HG02938 (cell line): ENCODE results near the gene FAM53B.
A peak's percentile ranks its signal among the peaks of the same experiment; 100 is the strongest.

ENCODE experiments used
- ATAC-seq: cut with Tn5 transposase; IDR thresholded peaks from one replicate; pipeline ENCODE4 v1.9.1; 2021; ENCODE audit warnings: mild to moderate bottlenecking, moderate library complexity; ENCODE audit not compliant: unreplicated experiment

FAM53B gene

GRCh38 chr10:124742413-124743190 is 1.6 kb downstream of the FAM53B start:
- ATAC-seq, result no peak

GRCh38 chr10:124741922-124742412 is 2.2 kb downstream of the FAM53B start:
- ATAC-seq, result no peak

- peak; percentile 42 for ATAC-seq
Observed at GRCh38 chr10:124741281-124741921, 2.8 kb downstream of the FAM53B start.

DNA sequence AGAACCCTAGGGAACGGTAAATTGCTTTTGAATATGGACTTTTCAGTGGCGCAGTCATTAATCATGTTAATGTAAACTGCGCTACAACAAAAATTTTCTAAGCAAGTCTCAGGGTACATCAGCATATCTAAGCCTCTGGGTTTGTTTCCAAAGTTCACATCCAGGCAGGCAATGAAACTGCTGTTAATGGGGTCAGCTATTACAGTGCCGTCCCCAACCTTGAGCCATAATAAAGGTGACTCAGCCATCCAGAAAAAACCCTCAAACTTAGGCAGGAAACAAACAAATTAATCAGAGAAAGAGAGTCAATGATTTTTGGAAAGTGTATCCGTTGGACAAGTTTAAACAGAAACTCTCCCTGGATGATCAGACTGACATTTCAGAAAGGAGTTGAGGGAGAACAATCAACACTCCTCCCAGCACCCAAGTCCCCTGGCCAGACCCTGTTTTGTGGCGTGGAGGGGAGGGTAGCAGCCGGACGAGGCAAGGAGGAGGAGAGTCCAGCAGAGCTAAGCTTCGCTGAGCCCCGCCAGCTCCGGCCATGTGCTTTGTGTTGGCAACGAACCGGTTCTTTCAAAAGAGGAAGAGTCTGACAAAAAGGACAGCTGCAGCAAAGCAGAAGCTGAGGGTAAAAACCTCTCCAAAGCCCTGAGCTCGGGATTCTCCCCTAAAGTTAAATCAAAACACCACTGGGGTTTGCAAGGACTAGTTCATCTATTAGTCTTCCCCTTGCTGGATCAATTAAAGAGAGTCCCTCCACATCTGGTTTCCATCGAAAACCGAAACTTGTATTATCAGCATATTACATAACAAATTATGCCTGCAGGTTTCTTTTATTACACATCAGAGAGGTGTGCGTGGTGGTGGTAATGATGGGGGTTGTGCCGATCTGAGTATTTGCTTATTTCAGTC is 3.6 kb downstream of the FAM53B start:
- ATAC-seq, result peak; percentile 25

GRCh38 chr10:124739986-124740368 is 4.2 kb downstream of the FAM53B start:
- no peak for ATAC-seq

DNA sequence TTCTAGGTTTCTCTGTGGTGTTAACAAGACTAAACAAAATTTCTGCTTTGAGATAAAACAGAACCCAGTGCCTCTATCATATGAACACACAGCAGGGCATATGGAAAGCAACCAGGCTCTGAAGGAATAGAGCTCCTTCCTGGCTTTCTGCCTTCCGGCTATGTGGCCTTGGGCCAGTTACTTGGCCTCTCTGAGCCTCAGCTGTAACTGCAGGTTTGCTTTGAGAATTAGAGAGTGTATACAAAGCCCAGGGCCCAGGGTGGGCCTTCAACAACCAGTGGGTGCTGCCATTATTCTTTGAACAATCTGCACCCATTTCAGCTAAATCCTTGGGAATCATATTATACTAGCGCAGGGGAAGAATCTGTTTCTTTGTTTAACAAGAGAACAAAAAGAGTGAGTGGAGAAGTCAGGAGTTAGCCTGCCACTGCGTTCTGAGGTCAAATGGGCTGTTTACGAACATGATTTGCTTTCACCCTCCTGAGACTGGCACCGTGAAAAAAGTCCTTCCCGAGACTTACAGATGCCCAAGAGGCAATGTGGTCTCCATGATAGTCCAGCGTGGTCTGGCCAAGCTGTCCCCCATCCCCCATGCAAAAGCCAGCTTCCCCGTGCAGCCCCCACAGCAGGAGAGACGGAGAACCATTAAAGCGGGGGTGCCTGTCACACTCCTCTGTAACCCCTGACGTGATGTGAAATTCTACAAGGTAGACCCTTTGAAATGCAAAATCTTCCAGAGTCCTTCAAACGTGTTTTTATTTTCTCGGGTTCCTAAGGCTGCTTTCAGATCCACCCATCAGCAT is 4.9 kb downstream of the FAM53B start:
- no peak for ATAC-seq

- no peak for ATAC-seq
Observed at GRCh38 chr10:124738441-124738840, 5.7 kb downstream of the FAM53B start.

DNA sequence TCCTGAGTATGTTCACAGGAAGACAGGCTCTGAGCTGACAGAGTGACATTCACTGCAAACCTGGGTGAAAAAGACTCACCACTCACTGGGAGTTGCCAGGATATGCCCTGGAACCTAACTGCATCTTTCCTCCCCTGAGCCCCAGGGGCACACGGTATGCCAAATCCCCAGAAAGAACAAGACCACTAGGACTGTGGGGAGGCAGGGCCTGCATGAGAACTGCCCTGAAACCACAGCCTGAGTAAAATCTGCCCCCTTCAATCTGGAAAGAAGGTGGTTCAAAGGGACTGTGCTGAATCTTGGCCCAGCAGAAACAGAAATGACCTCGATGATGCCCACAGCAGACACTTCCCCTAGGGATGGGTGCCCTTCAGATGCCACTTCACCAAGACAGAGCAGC is 6.5 kb downstream of the FAM53B start:
- no peak for ATAC-seq

DNA sequence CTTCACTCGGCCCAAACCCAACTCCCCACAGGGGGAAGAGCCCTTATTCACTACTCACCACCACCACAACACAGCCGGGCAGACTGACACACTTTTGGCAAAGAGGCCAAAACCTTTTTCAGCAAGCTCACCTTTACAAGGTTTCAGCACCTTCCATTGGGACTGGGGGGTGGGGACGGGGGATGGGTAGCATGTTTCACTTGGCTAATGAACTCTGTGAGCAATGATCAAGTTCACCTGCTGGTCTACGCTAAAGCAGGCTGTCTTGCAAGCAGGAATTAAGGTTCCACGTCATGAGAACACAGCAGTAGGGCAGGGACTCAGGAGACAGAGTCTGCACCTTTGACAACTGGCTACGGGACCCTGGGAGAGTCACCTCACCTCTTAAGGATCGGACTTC is 7.0 kb downstream of the FAM53B start:
- no peak for ATAC-seq

DNA sequence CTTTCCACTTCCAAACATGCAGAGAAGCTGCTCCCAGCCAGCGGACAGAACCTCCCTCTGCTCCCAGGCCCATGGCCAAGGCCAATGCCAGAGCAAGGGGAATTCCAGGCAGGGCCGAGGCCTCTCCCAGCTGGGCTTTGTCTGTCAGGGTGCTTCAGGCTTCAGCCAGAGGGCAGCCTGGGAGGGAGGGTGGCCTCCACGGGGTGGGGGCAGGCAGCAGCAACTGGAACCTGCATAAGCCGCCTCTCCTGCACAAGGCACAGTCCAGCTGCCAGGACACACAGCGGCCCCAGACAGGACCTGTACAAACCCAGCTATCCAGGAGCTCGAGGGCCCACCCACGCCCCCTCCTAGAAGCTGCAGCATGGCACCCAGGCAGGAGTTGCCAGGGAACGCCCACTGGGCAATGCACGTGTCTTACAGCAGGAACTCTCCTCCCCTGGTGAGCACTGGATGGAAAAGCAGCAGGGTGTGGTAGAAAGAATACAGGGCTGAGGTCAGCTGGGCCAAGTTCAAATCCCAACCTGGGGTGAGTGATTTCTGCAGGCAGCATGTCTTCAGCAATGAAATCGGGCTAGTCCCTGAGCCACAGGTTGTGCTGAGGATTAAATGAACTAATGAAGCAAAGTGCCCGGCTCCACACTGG is 7.6 kb downstream of the FAM53B start:
- ATAC-seq, result no peak

- no peak for ATAC-seq
Observed at GRCh38 chr10:124735491-124736286, 8.5 kb downstream of the FAM53B start.

DNA sequence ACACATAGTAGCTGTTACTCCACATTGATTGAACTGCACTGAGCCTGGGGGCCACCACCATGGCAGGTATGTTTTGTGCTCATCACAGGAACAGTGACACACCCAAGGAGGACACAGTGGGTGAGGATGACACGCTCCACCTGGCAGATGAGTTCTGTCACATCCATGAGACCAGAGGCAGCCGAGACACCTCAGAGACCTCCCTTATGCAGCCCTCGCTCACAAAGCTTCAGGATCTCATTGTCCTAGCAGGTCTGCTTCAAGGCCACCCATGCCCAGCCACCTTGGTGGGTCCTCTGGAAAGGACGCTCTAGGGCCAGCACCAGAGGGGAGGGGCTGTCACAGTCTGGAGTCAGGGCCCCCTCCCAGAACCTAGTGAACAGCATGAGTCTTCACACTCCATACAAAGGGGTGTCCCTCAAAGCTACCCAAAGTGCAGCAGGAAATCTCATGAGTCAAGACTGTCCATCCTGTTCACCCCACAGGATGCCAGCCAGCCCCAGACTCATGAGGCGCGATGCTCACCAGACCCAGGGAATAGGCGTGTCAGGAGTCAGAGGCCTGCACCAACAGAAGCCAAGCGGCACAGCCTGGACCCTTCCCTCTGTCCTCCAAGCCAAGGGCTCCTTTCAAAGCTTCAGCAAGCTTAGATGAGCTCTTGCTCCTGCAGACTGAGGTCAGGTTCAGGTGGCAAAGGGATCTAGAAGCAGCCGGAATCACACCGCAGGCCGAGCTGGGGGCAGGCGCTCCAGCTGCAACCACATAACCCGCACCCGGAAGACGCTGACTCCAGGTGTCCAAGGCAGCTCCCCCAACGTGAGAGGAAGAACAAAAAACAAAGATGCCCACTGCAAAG is 9.6 kb downstream of the FAM53B start:
- no peak for ATAC-seq

DNA sequence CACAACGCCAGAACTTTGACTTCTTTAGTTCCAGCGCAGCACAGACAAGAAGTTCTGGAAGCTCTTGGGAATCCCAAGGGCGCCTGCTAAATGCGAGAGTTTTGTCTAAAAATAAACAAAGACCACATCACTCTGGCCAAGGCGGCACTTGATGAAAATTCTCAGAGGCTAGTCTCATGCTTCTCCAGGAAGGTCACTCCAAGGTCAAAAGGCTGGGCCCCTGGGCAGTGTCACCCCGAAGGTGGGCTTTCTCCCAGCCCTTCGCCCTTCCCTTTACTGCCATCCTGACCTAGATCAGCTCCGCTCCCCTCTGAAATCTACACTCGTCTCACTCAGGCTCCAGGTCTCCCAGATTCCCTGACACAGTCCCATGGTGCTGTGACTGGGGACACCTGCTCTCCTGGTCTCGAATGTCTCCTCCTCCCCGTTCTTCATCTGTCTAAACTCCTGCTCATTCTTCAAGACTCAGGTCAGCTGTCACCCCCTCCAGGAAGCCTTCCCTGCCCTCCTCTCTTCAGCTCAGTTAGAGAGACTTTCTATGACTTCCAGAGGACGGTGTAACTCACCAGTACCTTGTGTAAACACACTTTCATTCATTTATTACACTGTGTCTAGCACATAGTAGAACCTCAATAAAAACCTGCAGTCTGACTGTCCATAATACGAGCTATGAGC is 10.5 kb downstream of the FAM53B start:
- ATAC-seq, result no peak

DNA sequence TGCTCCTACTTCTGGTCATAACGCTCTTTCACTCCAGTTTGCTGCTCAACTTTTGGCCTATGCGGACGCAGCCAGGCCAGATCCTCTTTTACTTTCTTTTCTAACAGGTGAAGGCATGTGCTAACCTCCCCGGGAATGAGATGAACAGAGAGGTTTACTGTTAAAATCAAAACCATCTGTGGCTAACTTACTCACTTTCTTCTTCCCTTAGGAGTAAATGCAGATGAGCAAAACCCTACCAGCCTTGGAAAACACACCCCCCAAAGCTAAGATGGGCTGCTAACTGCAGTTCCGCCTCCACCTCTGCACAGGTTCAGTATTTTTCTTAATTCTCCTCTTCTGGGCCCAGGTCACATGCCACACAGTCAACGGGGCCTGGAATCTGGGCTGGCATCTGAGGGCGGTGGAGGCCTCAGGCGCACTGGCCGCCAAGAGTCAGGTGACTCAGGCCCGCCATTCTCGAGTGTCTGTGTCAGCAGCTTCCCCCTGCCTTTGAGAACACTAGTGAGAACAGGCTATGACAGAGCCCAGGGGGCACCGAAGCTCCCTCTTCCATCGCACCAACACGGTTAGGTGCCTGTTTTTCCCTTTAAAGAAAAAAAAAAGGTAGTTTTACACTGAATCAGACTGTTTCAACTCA is 11.1 kb downstream of the FAM53B start:
- peak; percentile 54 for ATAC-seq

GRCh38 chr10:124731551-124731950 is 12.6 kb downstream of the FAM53B start:
- no peak for ATAC-seq

- no peak for ATAC-seq
Observed at GRCh38 chr10:124730790-124731189, 13.4 kb downstream of the FAM53B start.
